ENCODE measurements around the gene CFAP97D1.
A peak's percentile ranks its signal among the peaks of the same experiment; 100 is the strongest.
"Not testable (repeated sequence)": the region's sequence is repeated elsewhere in the genome, so short reads cannot be mapped to it uniquely, and the experiment has no call there.

CFAP97D1 gene

DNA sequence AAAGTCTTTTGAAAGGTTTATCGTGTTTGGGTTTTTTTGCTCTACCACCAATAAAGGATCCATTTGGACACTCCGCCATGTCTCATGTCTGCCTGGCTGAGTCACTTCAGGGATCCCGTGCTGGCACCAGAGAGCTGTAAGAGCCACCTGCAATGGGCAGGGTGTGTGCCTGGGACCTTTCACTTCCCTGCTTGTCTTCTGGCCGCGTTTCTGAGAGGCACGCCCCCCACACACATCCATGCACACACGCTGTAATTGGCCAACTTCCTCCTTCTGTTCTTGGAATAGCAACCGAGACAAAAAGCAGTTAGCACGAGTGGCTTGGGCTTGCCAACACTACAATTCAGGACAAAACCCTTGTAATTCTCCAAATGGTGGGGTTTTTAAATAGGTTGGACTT lies 11.9 kb upstream of the CFAP97D1 start:
- no peak for DNase-seq (ENCODE audit: low spot score)

GRCh38 chr17:43768943-43769342 lies 11.3 kb upstream of the CFAP97D1 start:
- DNase-seq (ENCODE audit: low spot score) = no peak

DNA sequence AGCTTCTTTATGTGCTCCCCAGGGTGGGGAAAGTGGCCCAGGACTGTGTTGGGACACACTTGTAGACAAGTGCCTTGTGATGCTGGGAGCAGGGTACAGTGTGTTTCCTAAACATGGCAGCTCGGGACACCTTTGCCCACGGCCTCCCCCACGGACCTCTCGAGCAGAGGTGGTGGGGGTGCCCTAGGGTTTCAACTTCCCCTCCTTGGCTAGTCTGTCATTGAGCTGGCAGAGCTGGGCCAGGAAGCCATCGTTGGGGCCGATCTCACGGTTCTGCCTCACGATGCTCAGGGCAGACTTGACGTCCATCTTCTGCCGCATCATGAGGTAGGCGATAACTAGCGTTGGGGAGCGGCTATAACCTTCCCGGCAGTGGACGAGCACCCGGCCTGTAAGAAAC lies 10.8 kb upstream of the CFAP97D1 start:
- no peak for DNase-seq (ENCODE audit: low spot score)

- DNase-seq (ENCODE audit: low spot score) = no peak
Measured at GRCh38 chr17:43769859-43770258, 10.4 kb upstream of the CFAP97D1 start.

DNA sequence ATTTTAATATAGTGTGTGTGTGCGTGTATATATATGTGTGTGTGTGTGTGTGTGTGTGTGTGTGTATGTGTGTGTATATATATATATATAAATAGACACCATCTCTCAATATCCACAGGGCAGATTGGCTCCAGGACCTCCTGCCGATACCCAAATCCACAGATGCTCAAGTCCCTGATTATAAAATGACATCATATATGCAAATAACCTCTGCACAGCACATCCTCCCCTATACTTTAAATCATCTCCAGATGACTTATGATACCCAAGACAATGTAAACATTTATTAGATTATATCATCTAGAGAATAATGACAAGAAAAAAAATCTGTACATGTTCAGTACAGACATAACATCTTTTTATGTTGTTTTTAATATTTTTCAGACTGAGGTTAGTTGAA lies 9.3 kb upstream of the CFAP97D1 start:
- no peak for DNase-seq (ENCODE audit: low spot score)

DNA sequence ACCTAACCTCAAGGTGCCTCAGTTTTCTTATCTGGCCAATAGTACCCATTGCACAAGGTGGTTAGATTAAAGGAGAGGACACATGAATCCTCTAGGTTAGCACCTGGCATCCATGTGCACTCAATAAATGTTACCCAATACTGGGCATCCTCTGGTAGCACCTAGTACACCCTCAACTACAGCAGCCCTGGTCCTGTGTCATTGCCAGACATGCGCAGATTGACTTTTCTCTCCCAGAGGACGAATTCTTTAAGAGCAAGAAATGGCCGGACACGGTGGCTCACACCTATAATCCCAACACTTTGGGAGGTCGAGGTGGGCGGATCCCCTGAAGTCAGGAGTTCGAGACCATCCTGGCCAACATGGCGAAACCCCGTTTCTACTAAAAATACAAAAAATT lies 8.8 kb upstream of the CFAP97D1 start:
- DNase-seq (ENCODE audit: low spot score) = no peak

DNA sequence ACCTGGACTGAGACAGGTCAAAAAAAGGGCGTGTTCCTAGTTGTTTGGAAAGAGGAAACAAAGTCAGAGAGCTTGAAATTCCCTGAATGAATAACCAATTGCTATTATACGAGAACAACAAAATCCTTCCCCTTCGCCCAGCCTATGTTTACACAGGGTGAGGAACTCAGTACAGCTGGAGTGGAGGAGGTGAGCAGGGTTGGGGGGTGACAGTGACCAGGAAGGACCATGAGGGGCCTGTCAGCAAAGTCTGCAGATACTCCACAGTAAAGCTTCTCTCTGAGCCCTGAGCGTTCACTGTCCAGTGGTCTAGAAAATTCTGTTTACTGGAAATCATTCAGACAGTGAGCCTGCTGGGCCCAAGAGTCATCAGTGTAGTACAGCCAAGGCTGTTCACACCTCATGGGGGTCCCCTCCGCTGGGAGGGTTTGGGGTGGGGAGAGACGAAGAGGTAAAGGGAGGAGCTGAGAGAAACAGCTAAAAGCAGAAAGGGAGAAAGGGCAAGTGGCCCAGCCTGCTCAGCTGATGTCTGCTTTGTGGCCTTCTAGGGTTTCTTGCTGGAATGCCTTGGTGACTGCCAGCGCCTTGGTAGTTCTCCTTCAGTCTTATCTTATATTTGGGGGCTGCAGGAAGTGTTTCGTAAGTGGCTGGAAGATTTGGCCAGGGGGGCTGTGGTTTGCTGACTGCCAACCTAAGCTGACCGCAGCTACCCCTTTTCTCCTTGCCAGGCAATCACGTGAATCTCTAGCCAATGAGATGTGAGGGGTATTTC lies 7.2 kb upstream of the CFAP97D1 start:
- DNase-seq (ENCODE audit: low spot score) = no peak

DNA sequence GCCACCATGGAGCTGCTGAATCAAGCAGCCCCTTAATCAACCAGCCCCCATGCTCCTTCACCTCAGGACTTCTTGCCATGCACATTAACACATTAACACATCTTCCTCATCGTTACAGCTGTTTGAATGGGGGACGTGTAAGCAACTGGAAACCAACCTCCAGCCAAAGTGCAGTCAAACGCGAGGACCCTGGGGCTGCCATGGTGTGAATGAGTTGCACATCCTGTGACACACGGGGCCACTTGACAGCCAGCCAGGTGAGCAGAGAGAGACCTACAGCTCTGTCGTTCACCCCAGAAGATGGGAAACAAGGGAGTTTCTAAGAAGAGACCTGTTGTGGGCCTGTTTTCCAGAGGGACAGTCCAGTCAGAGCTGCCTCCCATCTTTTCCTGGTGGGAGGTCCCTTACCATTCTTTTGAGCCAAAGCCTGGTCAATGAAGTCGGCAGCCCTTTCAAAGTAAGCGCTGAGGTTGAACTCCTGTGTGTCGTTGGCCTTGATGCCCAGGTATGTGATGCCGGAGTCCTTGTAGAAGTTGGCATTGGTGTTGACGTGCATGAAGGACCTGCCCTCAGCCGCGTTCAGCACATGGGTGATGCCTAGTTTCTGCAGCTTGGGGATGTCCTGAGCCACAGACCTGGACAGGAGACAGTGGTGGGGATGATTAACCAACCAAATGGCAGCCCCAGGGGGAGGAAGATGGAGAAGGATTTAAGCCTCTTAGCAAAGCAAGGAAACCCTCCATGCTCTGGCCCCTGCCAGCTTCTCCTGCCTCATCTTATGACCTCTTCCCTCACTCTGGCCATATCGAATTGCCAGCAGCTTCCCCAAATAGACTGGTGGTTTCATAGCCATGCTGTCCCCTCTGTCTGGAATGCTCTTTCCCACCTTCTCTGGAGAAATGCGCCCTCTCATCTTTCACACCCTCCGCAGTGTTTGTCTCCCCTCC lies 5.7 kb upstream of the CFAP97D1 start:
- DNase-seq (ENCODE audit: low spot score) = no peak

GRCh38 chr17:43778337-43779144 lies 1.7 kb upstream of the CFAP97D1 start, which contains the start of gene DUSP3:
Gene DUSP3 (minus strand): TSS chr17:43778977. CDS start chr17:43778924, 53 bp downstream.
- DNase-seq (ENCODE audit: low spot score) = peak; percentile 93

DNA sequence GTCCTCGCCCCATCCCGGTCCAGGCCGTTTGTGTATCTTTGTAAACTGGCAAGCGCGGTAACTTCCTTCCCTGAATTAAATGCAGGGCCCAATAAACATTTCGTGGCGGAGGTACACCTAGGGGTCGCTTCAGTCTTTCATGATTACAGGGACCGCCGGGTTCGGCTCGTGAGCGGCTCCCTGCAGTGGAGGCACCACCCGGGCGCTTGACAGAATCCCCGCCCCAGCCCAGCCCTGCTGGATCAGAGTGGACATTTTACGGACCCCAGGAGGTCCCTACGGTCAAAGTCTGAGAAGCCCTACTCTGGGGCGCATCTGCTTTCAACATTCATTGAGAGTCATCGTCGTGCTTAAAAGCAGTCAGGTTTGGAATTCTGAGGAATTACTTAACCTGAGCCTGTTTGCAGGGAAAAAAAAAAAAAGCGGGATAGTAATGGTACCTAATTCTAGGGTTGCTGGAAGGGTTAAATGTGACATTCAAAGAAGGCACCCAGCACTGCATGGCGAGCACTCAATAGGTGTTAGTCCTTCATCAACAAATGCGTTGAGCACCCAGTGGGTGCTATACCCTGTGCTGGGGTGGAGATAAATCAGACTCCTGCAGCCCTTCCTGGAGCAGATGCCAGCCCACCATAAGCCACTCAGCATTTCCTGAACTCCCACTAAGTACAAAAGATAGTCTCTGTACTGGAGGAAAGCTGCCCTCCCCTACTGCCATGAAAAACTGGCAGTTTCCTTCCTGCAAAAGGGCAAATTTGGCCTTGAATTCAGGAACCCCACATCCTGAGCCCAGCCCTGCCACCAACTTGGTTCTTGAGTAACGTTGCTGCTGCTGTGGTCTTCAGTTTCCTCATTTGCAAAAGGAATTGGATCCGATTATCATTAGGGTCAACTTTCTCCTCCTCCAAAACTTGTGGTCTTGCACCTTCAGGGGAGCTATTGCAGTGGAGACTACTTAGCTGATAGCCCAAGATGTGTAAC lies 800 bp upstream of the CFAP97D1 start:
- no peak for DNase-seq (ENCODE audit: low spot score)

DNA sequence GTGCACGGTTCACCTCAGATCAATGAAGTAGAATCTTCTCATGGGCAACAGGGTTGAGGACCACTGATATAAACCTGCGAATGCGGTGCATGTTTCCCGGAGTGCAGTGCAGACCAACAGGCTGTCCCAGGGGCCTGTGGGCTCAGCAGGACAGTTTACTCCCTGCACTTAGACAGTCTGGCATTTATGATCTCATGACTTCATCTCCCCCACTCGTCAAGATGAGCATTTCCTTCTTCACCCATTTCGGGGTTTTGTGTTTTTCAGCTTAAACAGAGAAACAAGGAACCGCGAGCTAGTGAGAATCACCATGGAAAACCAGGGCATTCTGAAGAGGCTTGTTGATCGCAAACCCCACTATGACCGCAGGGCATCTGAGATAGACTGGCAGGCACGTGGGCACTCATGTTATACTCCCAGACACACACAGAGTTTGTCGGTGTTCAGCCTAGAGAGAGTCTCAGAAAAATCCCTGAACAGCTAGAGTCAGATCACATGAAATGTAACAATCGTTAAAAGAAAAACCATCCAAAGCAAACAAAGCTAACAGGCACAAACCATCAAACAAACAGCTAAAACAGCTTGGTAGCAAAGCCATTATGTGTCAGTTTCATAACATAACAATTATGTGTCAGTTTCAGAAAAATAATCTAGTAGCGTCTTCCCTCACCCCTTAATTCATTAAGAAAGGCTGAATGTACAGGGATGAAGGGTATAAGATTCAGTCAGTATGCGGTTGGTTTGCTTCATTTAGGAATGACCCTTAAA lies 2.9 kb downstream of the CFAP97D1 start:
- DNase-seq (ENCODE audit: low spot score) = no peak

- DNase-seq (ENCODE audit: low spot score) = no peak
Measured at GRCh38 chr17:43784068-43784467, 3.8 kb downstream of the CFAP97D1 start.

DNA sequence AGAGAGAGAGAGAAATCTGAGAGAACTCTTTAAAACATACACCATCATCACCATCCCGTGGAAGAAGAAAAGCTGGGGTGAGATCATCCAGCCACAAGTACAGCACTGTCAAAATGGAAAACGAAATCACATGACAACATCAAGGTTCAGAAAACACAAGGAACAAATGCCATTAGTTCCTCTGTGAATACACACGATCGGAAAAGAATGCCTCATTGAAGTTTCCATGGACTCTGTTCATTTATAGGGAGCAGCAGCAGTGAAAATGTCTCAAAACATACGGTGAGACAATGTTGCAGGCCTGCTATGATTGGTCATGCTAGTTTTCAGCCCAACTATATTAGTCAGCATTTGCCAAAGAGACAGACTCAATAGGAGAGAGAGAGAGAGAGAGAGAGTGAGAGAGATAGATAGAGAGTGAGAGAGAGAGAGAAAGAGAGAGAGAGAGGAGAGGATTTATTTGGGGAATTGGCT lies 4.4 kb downstream of the CFAP97D1 start:
- peak; percentile 58 for DNase-seq (ENCODE audit: low spot score)

GRCh38 chr17:43787728-43788127 lies 7.5 kb downstream of the CFAP97D1 start:
- no peak for DNase-seq (ENCODE audit: low spot score)

DNA sequence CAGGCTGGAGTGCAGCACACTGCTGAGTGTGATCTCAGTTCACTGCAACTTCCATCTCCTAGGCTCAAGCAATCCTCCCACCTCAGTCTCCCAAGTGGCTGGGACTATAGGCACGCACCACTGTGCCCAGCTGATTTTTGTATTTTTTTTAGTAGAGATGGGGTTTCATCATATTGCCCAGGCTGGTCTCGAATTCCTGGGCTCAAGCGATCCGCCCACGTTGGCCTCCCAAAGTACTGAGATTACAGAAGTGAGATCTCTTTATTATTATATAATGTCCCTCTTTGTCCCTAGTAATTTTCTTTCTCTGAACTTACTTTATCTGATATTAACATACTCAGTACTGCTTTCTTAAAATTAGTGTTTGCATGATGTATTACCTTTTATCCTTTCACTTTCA lies 8.3 kb downstream of the CFAP97D1 start:
- no peak for DNase-seq (ENCODE audit: low spot score)

DNA sequence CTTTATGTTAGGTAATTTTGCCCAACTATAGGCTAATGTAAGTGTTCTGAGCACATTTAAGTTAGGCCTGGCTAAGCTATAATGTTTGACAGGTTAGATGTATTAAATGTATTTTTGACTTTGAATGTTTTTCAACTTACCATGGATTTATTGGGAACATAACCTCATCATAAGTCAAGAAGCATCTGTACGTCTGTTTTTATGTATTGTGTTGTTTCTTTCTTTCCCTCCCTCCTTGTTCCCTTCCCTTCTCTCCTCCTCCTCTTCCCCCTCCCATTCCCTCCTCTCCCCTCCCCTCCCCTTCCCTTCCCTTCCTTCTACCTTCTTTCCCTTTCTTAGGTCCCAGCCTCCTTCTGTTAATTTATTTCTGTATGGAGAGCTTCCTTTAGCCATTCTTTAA lies 9.2 kb downstream of the CFAP97D1 start:
- no peak for DNase-seq (ENCODE audit: low spot score)

- DNase-seq (ENCODE audit: low spot score) = no peak
Measured at GRCh38 chr17:43790311-43790940, 10.2 kb downstream of the CFAP97D1 start.

GRCh38 chr17:43791589-43791988 lies 11.4 kb downstream of the CFAP97D1 start:
- DNase-seq (ENCODE audit: low spot score) = no peak

DNA sequence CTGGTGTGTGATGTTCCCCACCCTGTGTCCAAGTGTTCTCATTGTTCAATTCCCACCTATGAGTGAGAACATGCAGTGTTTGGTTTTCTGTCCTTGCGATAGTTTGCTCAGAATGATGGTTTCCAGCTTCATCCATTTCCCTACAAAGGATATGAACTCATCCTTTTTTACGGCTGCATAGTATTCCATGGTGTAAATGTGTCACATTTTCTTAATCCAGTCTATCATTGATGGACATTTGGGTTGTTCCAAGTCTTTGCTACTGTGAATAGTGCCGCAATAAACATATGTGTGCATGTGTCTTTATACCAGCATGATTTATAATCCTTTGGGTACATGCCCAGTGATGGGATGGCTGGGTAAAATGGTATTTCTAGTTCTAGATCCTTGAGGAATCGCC lies 12.4 kb downstream of the CFAP97D1 start:
- DNase-seq (ENCODE audit: low spot score) = not testable (repeated sequence)

DNA sequence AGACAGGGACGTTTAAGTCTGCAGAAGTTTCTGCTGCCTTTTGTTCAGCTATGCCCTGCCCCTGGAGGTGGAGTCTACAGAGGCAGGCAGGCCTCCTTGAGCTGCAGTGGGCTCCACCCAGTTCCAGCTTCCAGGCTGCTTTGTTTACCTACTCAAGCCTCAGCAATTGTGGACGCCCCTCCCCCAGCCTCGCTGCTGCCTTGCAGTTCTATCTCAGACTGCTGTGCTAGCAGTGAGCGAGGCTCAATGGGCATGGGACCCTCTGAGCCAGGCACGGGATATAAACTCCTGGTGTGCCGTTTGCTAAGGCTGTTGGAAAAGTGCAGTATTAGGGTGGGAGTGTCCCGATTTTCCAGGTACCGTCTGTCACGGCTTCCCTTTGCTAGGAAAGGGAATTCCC lies 17.8 kb downstream of the CFAP97D1 start:
- DNase-seq (ENCODE audit: low spot score) = not testable (repeated sequence)

All from hepatic stellate cell (primary cell).